Activated CD4-positive, alpha-beta T cell treated with anti-CD3 and anti-CD28 coated beads, Interleukin-2, amount 10 ng/mL, durations not matched to agents 7 days and 5 days (primary cell): ENCODE results near the gene DNAJB6. TPM values are rescaled to one million over a fixed set of nuclear protein-coding genes. Genes with fewer than 3 reads are reported as not detected.
"Not testable (repeated sequence)": the region's sequence is repeated elsewhere in the genome, so short reads cannot be mapped to it uniquely, and the experiment has no call there.

Experiments used
- CTCF ChIA-PET: fragments of 350-600 bp; sonication (Branson Sonifier 250); formaldehyde crosslinking; loops from one replicate; lab custom pipeline; 2021; ENCODE audit warnings: antibody characterized with exemption; lab: Charles Lee
- POLR2A ChIA-PET: fragments of 350-600 bp; sonication (Branson Sonifier 250); formaldehyde crosslinking; loops from one replicate; lab custom pipeline; 2021; ENCODE audit warnings: antibody characterized with exemption; lab: Charles Lee
- DNase-seq: peaks from one replicate; pipeline ENCODE4 v3.0.0-alpha.2; 2020
- H3K27ac Mint-ChIP-seq: one replicate; pipeline ENCODE4 v1.8.0; 2021; ENCODE audit warnings: mild to moderate bottlenecking, moderate library complexity, mixed read lengths
- H3K27me3 Mint-ChIP-seq: one replicate; pipeline ENCODE4 v1.8.0; 2021; ENCODE audit warnings: mixed read lengths
- H3K36me3 Mint-ChIP-seq: one replicate; pipeline ENCODE4 v1.8.0; 2021; ENCODE audit warnings: low read depth, mixed read lengths
- H3K4me1 Mint-ChIP-seq: one replicate; pipeline ENCODE4 v1.8.0; 2021; ENCODE audit warnings: mixed read lengths
- H3K4me3 Mint-ChIP-seq: one replicate; pipeline ENCODE4 v1.8.0; 2021; ENCODE audit warnings: mild to moderate bottlenecking, moderate library complexity, mixed read lengths
- H3K9me3 Mint-ChIP-seq: one replicate; pipeline ENCODE4 v1.8.0; 2021; ENCODE audit warnings: mixed read lengths
- total RNA-seq, 2 experiments: library from RNA; stranded (reverse); gene quantifications; one replicate each; pipeline ENCODE4 v1.2.3, GENCODE V29; 2021

The DNAJB6 gene
- total RNA-seq, 2 experiments from 2014 or later = 67.8 to 68.9 TPM

DNA sequence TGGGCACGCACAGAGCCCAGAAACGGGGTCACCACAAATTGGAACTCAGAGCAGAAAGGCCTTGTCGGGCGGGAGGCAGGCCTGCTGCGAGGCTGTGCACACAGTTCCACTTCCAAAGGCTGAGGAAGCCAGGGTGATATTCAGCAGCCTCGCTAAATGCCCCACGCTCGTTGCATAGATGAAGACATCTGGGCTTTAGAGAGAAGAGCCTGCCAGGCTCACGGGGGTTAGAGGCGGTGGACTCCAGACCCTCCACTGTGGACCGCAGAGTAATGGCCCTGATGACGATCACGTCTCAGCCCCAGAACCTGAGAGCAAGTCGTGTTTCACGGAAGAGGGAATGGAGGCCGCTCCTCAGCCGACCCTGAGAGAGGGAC is 104.2 kb downstream of the DNAJB6 start:
- DNase-seq = no peak

DNA sequence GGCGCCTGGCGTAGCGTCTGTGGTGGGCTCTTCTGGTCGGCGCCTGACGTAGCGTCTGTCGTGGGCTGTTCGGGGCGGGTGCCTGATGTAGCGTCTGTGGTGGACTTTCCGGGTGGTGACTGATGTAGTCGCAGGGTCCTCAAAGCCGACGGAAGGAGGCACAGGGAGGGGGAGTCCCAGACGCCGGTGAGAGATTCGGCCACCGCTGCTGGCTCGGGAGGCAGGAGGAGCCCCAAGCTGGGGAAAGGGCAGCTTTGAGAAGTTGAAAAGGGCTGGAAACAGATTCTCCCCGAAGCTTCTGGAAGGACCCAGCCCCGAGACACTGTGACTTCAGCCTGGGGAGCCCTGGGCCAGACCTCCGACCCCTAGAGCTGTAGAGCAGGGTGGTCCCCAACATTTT is 105.7 kb downstream of the DNAJB6 start:
- ChIA-PET CTCF (no interaction called here), POLR2A (no interaction called here)
- H3K9me3 Mint-ChIP-seq = no peaks in the 10 kb centered on the region
- H3K4me1 Mint-ChIP-seq = no peaks in the 10 kb centered on the region
- no peaks in the 10 kb centered on the region for H3K36me3 Mint-ChIP-seq
- no peak overlapping the region for H3K27ac Mint-ChIP-seq
- no peak overlapping the region for H3K4me3 Mint-ChIP-seq
- no peak for DNase-seq
- no peaks in the 10 kb centered on the region for H3K27me3 Mint-ChIP-seq

More for the DNA sequence above, 104.2 kb downstream of the DNAJB6 start:
- ChIA-PET CTCF (no interaction called here), POLR2A (no interaction called here)
- H3K9me3 Mint-ChIP-seq = no peaks in the 10 kb centered on the region
- H3K4me1 Mint-ChIP-seq = no peaks in the 10 kb centered on the region
- H3K27me3 Mint-ChIP-seq = peaks cover 9% of the 10 kb centered on the region
- H3K36me3 Mint-ChIP-seq = no peaks in the 10 kb centered on the region
- H3K4me3 Mint-ChIP-seq = no peak overlapping the region
- no peak overlapping the region for H3K27ac Mint-ChIP-seq

DNA sequence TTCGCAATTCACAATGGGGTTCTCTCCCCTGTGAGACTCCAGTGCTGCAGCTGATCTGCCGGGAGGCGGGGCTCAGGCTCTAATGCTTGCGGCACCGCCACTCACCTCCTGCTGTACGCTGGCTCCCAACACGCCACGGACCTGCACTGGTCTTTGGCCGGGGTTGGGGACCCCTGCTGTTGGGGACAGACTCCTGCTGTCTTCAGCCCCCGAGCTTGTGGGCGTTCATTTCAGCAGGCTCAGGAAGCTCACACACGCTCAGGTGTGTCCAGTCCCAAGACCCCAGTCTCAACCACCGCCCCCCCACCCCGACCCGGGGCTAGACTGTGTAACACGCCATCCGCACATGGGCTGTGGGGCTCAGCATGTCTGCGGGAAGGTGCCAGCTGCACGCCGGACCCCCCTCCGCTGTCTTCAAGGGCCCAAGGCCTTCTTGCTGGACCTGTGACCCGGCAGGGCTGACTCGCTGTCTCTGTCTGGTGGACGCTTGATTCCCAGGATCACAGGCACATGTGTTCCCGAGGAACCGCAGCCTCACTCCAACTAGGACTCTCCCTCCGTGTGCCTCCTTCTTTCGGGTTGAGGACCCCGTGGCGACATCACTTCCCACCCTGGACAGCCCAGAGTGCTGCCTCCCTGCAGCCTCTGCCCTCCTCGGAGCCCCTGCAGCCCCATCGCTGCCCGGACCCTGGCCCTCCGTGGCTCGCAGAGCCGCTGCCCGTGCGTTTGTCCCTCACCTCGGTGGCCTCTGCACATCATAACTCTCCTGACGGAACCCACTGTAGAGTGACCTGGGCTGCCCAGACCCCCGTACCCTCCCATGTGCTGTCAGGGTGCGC is 106.4 kb downstream of the DNAJB6 start:
- Mint-ChIP-seq H3K27me3 (no peaks in the 10 kb centered on the region), H3K36me3 (no peaks in the 10 kb centered on the region), H3K27ac (no peak overlapping the region), H3K4me3 (no peak overlapping the region), H3K4me1 (no peaks in the 10 kb centered on the region), H3K9me3 (no peaks in the 10 kb centered on the region)
- DNase-seq = no peak
- POLR2A ChIA-PET = no interaction called here
- CTCF ChIA-PET = no interaction called here

DNA sequence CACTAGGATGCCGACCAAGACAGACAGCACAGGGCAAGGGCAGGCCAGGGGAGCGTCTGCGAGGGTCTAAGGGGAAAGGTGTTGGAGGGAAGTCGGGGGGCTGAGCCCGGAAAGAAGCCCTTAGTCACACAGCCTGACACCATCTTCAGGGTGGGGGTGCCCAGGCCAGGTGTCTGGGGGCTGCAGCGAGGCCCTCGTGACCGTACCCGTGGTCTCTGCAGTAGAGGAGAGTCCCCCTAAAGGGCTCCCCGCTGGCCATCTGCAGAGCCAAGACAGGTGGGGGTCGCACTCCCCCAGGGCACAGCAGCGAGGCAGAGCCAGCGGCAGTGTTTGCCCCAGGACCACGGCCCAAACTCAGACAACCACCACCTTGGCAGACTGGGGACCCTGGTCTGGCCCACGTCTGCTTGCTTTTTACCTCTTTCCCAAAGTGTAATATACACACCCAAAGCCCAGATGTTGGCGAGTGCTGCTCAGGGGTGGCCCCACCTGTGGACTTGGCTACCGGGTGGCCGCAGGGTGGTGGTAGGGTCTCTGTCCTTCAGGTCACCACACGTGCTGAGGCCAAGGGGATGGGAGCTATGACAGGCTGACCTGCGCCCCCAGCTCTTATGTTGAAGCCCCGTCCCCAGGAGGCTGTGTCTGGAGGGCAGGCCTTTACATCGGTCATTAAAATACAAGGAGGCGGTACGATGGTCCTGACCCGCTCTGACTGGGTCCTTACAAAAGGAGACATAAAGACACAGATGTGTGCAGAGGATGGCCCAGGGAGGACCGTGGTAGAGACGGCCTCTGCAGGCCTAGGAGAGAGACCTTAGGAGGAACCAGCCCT is 107.4 kb downstream of the DNAJB6 start:
- no peak for DNase-seq
- Mint-ChIP-seq H3K4me1 (no peaks in the 10 kb centered on the region), H3K27me3 (no peaks in the 10 kb centered on the region), H3K4me3 (no peak overlapping the region), H3K27ac (no peak overlapping the region), H3K36me3 (no peaks in the 10 kb centered on the region), H3K9me3 (no peaks in the 10 kb centered on the region)
- CTCF ChIA-PET = no interaction called here
- POLR2A ChIA-PET = no interaction called here

DNA sequence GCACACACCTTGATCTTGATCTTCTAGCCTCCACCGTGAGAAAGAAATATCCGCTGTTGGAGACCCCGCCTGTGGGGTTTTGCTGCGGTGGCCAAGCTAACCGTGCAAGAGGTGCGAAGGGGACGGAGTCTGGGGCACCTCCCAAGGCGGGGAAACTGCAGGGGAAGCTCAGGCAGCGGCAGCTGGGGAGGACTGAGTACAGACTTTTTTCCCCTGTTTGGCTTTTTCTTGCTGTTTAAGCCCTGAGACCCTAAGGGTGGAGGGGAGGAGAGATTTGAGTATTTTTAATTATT is 108.0 kb downstream of the DNAJB6 start:
- H3K9me3 Mint-ChIP-seq = no peaks in the 10 kb centered on the region
- peaks cover 2% of the 10 kb centered on the region for H3K27me3 Mint-ChIP-seq
- no peak overlapping the region for H3K4me3 Mint-ChIP-seq
- no peaks in the 10 kb centered on the region for H3K36me3 Mint-ChIP-seq
- ChIA-PET POLR2A (no interaction called here), CTCF (no interaction called here)
- DNase-seq = no peak
- no peaks in the 10 kb centered on the region for H3K4me1 Mint-ChIP-seq
- H3K27ac Mint-ChIP-seq = no peak overlapping the region

DNA sequence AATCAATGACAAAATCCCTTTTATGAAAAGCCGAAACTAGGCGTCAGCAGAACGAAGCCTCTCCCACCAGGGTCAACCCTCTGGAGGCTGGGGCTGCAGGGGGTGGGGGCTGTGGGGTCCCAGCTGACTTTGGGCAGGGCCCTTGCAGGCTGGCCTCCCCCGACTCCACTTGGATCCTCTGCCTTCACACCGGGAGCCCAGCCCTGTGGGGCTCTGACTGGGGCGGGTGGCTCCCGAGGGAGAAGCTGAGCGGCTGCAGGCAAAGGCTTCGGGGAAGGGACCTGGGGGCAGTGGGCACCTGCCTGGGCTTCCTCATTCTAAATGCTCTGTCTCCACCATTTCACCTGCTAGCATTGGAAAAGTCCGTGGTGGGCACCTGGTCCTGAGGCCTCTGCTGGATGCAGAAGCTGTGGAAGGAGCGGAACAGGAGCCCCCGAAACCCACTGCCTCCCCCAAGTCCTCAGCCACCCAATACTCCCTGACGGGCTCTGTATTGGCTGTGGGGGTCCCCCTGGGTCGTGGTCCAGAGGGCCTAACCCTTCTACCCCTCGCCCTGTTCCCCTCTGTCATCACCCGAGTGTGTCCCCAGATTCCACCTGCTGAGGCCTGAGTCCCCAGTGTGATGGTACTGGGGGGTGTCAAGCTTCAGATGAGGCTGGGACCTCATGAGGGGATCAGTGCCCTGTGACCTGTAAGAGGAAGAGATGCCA is 108.6 kb downstream of the DNAJB6 start:
- Mint-ChIP-seq H3K36me3 (no peaks in the 10 kb centered on the region), H3K9me3 (no peaks in the 10 kb centered on the region), H3K4me3 (no peak overlapping the region), H3K27ac (no peak overlapping the region), H3K27me3 (peaks cover 6% of the 10 kb centered on the region), H3K4me1 (no peaks in the 10 kb centered on the region)
- CTCF ChIA-PET = no interaction called here
- DNase-seq = no peak
- POLR2A ChIA-PET = no interaction called here

DNA sequence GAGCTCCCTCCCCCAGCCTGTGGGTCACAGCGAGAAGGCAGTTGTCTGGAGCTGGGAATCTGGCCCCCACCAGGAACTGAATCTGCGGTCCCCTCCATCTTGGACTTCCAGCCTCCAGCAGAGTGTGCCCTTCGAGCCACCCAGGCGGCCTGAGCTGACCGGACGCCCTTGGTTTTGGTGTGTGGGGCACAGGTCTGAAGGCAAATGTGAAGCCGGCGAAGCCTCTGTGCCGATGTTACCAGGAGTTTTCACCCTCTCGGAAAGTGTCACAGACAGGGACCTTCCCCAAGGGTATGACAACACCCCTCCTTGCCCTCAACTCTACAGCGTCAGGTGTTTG is 109.1 kb downstream of the DNAJB6 start:
- CTCF ChIA-PET = no interaction called here
- Mint-ChIP-seq H3K9me3 (no peaks in the 10 kb centered on the region), H3K27ac (no peak overlapping the region), H3K4me1 (no peaks in the 10 kb centered on the region), H3K27me3 (peaks cover 8% of the 10 kb centered on the region), H3K4me3 (no peak overlapping the region), H3K36me3 (no peaks in the 10 kb centered on the region)
- DNase-seq = no peak
- POLR2A ChIA-PET = no interaction called here

DNA sequence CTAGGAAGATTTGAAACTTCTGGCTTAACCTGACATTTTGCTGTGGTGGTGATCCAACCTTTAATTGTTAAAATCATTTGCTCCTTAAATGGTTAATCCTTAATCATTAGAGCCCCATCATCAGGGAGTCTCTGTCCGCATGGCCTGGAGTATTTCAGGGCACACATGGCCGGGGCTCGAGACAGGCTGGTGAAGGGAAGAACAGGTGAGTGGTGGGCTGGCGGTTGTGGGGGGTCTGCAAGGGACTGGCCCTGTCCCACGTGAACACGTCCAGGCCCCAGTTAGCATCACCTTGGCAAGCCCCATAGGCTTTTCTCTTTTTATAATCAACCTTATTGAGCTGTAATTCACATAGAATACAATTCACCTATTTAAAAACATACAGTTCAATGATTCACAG is 109.5 kb downstream of the DNAJB6 start:
- Mint-ChIP-seq H3K27me3 (peaks cover 8% of the 10 kb centered on the region), H3K27ac (no peak overlapping the region), H3K4me1 (no peaks in the 10 kb centered on the region), H3K4me3 (no peak overlapping the region), H3K36me3 (no peaks in the 10 kb centered on the region), H3K9me3 (no peaks in the 10 kb centered on the region)
- ChIA-PET CTCF (no interaction called here), POLR2A (interaction anchor here (0.6 kb wide), 1 partner anchor 28 kb away, joined by 3 read pairs; no protein-coding TSS in a partner anchor)
- no peak for DNase-seq

DNA sequence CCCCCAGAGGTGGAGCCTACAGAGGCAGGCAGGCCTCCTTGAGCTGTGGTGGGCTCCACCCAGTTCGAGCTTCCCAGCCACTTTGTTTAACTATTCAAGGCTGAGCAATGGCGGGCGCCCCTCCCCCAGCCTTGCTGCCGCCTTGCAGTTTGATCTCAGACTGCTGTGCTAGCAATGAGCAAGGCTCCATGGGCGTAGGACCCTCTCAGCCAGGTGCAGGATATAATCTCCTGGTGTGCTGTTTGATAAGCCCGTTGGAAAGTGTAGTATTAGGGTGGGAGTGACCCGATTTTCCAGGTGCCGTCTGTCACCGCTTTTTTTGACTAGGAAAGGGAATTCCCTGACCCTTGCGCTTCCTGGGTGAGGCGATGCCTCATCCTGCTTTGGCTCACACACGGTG is 117.2 kb downstream of the DNAJB6 start:
- POLR2A ChIA-PET, H3K27ac Mint-ChIP-seq, H3K4me3 Mint-ChIP-seq, H3K36me3 Mint-ChIP-seq, H3K4me1 Mint-ChIP-seq, CTCF ChIA-PET, H3K9me3 Mint-ChIP-seq: not testable (repeated sequence)
- DNase-seq = peak; percentile 0
- peaks cover 34% of the 10 kb centered on the region for H3K27me3 Mint-ChIP-seq

DNA sequence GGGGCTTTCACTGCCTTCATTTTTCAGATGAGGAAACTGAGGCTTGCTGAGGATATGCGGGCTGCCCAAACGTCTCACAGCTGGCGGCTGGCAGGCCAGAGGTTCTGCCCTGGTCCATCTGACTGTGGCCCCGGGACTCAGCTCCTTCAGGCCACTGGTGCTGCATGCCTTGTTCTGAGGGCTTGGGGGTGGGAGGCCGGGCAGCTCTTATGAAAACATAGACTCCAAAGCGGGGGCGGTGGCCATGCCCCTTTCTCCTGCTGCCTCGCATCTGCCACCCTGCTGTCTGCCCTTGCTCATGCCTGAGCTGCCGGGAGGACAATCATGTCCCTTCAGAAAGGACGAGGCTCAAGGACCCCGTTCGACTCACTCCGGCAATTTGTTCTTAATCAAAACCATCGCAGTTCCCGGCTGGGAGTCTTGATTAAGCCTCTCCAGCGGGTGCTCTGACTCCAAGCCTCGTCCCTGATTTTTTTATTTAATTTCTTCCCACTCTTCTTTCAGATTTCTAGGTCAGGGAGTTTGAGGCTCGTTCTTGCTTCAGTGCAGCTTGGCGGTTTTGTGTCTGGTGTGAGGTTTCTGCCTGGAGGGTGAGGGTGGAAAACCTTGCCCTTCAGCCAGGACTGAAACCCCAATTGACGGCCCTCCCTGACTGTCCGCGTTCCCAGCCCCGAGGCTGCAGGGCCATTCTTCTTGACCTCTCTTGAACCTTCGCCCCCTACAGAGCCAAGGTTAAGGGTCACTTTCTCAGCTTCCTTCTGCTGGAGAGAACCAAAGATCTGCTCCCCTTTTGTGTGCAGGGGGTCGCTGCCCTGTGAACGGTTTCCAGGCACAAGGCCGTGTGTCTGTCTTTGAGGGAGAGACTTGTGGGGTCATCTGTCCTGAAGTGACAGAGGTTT is 120.8 kb downstream of the DNAJB6 start:
- H3K27me3 Mint-ChIP-seq = peaks cover 25% of the 10 kb centered on the region
- ChIA-PET CTCF (no interaction called here), POLR2A (no interaction called here)
- peak; percentile 2 for DNase-seq
- H3K4me1 Mint-ChIP-seq = peaks cover 4% of the 10 kb centered on the region
- no peak overlapping the region for H3K27ac Mint-ChIP-seq
- H3K36me3 Mint-ChIP-seq = no peaks in the 10 kb centered on the region
- H3K9me3 Mint-ChIP-seq = peaks cover 9% of the 10 kb centered on the region
- H3K4me3 Mint-ChIP-seq = no peak overlapping the region

DNA sequence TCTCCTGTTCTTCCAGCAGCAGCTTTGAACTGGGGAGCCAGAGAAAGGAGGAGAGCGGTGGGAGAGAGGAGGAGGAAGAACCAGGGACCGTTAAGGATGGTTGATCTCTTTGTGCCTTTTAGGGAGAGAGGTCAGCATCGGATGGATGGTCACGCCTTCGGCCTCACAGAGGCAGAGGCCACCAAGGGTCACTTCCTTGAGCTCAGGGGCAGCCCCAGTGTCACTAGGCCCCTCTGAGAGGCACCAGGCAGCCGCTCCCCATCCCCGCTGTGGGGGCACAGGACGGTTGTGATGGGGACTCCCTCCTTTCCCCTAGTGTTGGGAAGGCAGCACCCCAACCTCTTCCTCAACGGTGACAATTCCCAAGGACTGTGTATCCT is 121.4 kb downstream of the DNAJB6 start:
- no peak overlapping the region for H3K4me3 Mint-ChIP-seq
- H3K9me3 Mint-ChIP-seq = peaks cover 4% of the 10 kb centered on the region
- ChIA-PET CTCF (no interaction called here), POLR2A (no interaction called here)
- DNase-seq = no peak
- H3K4me1 Mint-ChIP-seq = peaks cover 7% of the 10 kb centered on the region
- H3K36me3 Mint-ChIP-seq = no peaks in the 10 kb centered on the region
- H3K27ac Mint-ChIP-seq = no peak overlapping the region
- peaks cover 22% of the 10 kb centered on the region for H3K27me3 Mint-ChIP-seq

DNA sequence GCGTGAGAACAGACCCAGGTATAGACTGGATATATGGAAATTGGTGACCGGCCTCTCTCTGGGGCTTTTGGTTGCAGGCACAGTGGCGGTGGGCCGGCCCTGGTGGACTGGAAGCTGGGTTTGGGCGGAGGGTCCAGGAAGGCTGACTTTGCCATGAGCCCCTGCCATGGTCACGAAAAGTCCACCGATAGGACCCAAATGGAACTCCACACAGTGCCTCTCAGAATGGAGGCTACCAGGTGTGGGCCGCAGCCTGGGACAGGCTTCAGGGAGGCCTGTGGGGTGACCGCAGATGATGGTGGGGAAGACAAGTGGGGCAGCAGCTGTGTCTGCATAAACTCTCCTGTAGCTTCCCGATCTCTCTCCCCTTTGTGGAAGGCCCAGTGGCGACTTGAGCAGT is 123.2 kb downstream of the DNAJB6 start:
- Mint-ChIP-seq H3K9me3 (no peaks in the 10 kb centered on the region), H3K27ac (no peak overlapping the region), H3K4me3 (no peak overlapping the region), H3K27me3 (peaks cover 22% of the 10 kb centered on the region), H3K36me3 (no peaks in the 10 kb centered on the region), H3K4me1 (peaks cover 7% of the 10 kb centered on the region)
- ChIA-PET POLR2A (no interaction called here), CTCF (interaction anchor here (0.6 to 1.4 kb wide), 3 partner anchors 21 to 47 kb away, joined by 3 to 4 read pairs (median 3); no protein-coding TSS in a partner anchor)
- no peak for DNase-seq
